AG04449 (cell line): ENCODE measurements around the gene CYP26C1.
A peak's percentile ranks its signal among the peaks of the same experiment; 100 is the strongest.

Source experiments
- CTCF ChIA-PET: fragments of 350-600 bp; formaldehyde crosslinking; extraction: SDS; loops from one replicate; lab custom pipeline; 2021; ENCODE audit warnings: antibody characterized with exemption; lab: Yijun Ruan, JAX
- POLR2A ChIA-PET: fragments of 400-600, 350-600 bp; formaldehyde crosslinking; extraction: SDS; loops from one replicate; lab custom pipeline; 2020; ENCODE audit warnings: antibody characterized with exemption, inconsistent platforms; lab: Yijun Ruan, JAX
- DNase-seq: peaks from one replicate; pipeline ENCODE4 v3.0.0-alpha.2; 2010; ENCODE audit warnings: low read depth, low spot score
- H3K4me3 ChIP-seq: 2 replicates; pipeline ENCODE4 v1.5.1; 2011; ENCODE audit warnings: low read depth, mild to moderate bottlenecking, control low read depth, low read length
- CTCF ChIP-seq: IDR thresholded peaks from one replicate; pipeline ENCODE4 v1.5.1; 2011; ENCODE audit warnings: mild to moderate bottlenecking, moderate library complexity, low read length, control low read depth, inconsistent platforms; ENCODE audit not compliant: insufficient read depth; ENCODE audit errors: missing control alignments

The CYP26C1 gene

GRCh38 chr10:93110472-93111146, 50.0 kb downstream of the CYP26C1 start:
- no peak for DNase-seq
- CTCF ChIA-PET: interaction anchor here (0.6 to 1.0 kb wide), 2 partner anchors 10 to 30 kb away, joined by 3 read pairs; no protein-coding TSS in a partner anchor
- no peak for TF ChIP-seq CTCF
- no peak overlapping the region for H3K4me3 ChIP-seq
- POLR2A ChIA-PET: no interaction called here

- ChIA-PET POLR2A (no interaction called here), CTCF (no interaction called here)
- no peak for TF ChIP-seq CTCF
- no peak for DNase-seq
- H3K4me3 ChIP-seq: no peak overlapping the region
Observed at GRCh38 chr10:93113042-93113441, 52.4 kb downstream of the CYP26C1 start.

GRCh38 chr10:93115661-93116383, 55.2 kb downstream of the CYP26C1 start:
- CTCF ChIA-PET: interaction anchor here (0.9 to 3.3 kb wide), 7 partner anchors 11 to 231 kb away, joined by 3 to 16 read pairs (median 4); no protein-coding TSS in a partner anchor
- POLR2A ChIA-PET: interaction anchor here (0.5 to 0.6 kb wide), 2 partner anchors 102 to 235 kb away, joined by 3 read pairs; no protein-coding TSS in a partner anchor
- TF ChIP-seq CTCF: peak; percentile 59
- DNase-seq: no peak
- no peak overlapping the region for H3K4me3 ChIP-seq
